OCI-LY1 (cell line): Measurements from ENCODE around the gene MYF6.

Experiments used
- H2AFZ ChIP-seq: fragments of 200-600 bp; sonication (generic), shearing (Covaris generic); 2 replicates; pipeline ENCODE4 v1.6.0; 2014; ENCODE audit warnings: antibody characterized with exemption, mild to moderate bottlenecking, low read length
- H3F3A ChIP-seq: fragments of 200-600 bp; sonication (generic), shearing (Covaris generic); 2 replicates; pipeline ENCODE4 v1.6.0; 2014; ENCODE audit warnings: mild to moderate bottlenecking, antibody characterized with exemption, low read length, moderate library complexity; ENCODE audit not compliant: insufficient read depth
- H3K27ac ChIP-seq: fragments of 200-600 bp; sonication (generic); 2 replicates; pipeline ENCODE4 v1.5.1; 2014; ENCODE audit warnings: low read length, mixed run types, mild to moderate bottlenecking, low read depth; ENCODE audit not compliant: poor library complexity, severe bottlenecking
- H3K27me3 ChIP-seq: fragments of 200-600 bp; sonication (generic); 2 replicates; pipeline ENCODE4 v1.6.0; 2014; ENCODE audit warnings: antibody characterized with exemption, mild to moderate bottlenecking, low read length, moderate library complexity; ENCODE audit not compliant: insufficient read depth
- H3K36me3 ChIP-seq: fragments of 200-600 bp; sonication (generic); 2 replicates; pipeline ENCODE4 v1.6.1; 2014; ENCODE audit warnings: mild to moderate bottlenecking, antibody characterized with exemption, low read length, moderate library complexity, mixed read lengths; ENCODE audit not compliant: insufficient read depth
- H3K4me1 ChIP-seq: fragments of 200-600 bp; sonication (generic); 2 replicates; pipeline ENCODE4 v1.5.1; 2014; ENCODE audit warnings: mild to moderate bottlenecking, low read length, moderate library complexity; ENCODE audit not compliant: insufficient read depth, severe bottlenecking
- H3K4me2 ChIP-seq: fragments of 200-600 bp; sonication (generic), shearing (Covaris generic); 2 replicates; pipeline ENCODE4 v1.6.1; 2014; ENCODE audit warnings: low read length
- H3K4me3 ChIP-seq: fragments of 200-600 bp; sonication (generic); 2 replicates; pipeline ENCODE4 v1.5.1; 2014; ENCODE audit warnings: low read length, low read depth, mild to moderate bottlenecking, mixed read lengths; ENCODE audit not compliant: poor library complexity, severe bottlenecking
- H3K79me2 ChIP-seq: fragments of 200-600 bp; shearing (Covaris generic); 2 replicates; pipeline ENCODE4 v1.6.1; 2016; ENCODE audit warnings: mixed run types, low read length, mixed read lengths; ENCODE audit not compliant: insufficient read depth
- H3K9ac ChIP-seq: fragments of 200-600 bp; sonication (generic), shearing (Covaris generic); 2 replicates; pipeline ENCODE4 v1.6.1; 2014; ENCODE audit warnings: mild to moderate bottlenecking, low read length, mixed read lengths
- H3K9me2 ChIP-seq: fragments of 200-600 bp; sonication (generic), shearing (Covaris generic); 2 replicates; pipeline ENCODE4 v1.6.1; 2014; ENCODE audit warnings: low read depth, mild to moderate bottlenecking, low read length, mixed read lengths
- H3K9me3 ChIP-seq: fragments of 200-600 bp; shearing (Covaris generic); 2 replicates; pipeline ENCODE4 v1.6.1; 2014; ENCODE audit warnings: low read length, mixed read lengths
- H4K20me1 ChIP-seq: fragments of 200-600 bp; sonication (generic), shearing (Covaris generic); 2 replicates; pipeline ENCODE4 v1.6.0; 2016; ENCODE audit warnings: mild to moderate bottlenecking, low read length; ENCODE audit not compliant: insufficient read depth
- CTCF ChIP-seq: fragments of 200-600 bp; sonication (generic), shearing (Covaris generic); IDR thresholded peaks from 2 replicates; pipeline ENCODE4 v1.5.1; 2017; ENCODE audit warnings: mild to moderate bottlenecking, antibody characterized with exemption, low read length, moderate library complexity, mixed read lengths
- EZH2 ChIP-seq: fragments of 200-600 bp; sonication (generic), shearing (Covaris generic); IDR thresholded peaks from 2 replicates; pipeline ENCODE4 v1.8.0; 2017; ENCODE audit warnings: borderline replicate concordance, mixed run types, mild to moderate bottlenecking, antibody characterized with exemption, low read length, moderate library complexity, mixed read lengths

The MYF6 gene

GRCh38 chr12:80698847-80699542 is 8.4 kb upstream of the MYF6 start:
- H3F3A ChIP-seq, result no peaks in the 10 kb centered on the region
- TF ChIP-seq CTCF, result no peak
- TF ChIP-seq EZH2, result no peak
- H3K4me2 ChIP-seq, result no peak overlapping the region
- no peaks in the 10 kb centered on the region for H3K27me3 ChIP-seq
- H3K36me3 ChIP-seq, result no peaks in the 10 kb centered on the region
- H3K9me2 ChIP-seq, result no peaks in the 10 kb centered on the region
- H3K4me1 ChIP-seq, result no peaks in the 10 kb centered on the region
- no peak overlapping the region for H2AFZ ChIP-seq
- no peak overlapping the region for H3K4me3 ChIP-seq
- H3K79me2 ChIP-seq, result no peaks in the 10 kb centered on the region
- H3K9me3 ChIP-seq, result no peaks in the 10 kb centered on the region
- no peaks in the 10 kb centered on the region for H4K20me1 ChIP-seq
- H3K9ac ChIP-seq, result no peak overlapping the region
- no peak overlapping the region for H3K27ac ChIP-seq

GRCh38 chr12:80700327-80700726 is 7.1 kb upstream of the MYF6 start:
- no peaks in the 10 kb centered on the region for H3K79me2 ChIP-seq
- no peaks in the 10 kb centered on the region for H3K27me3 ChIP-seq
- TF ChIP-seq CTCF, result no peak
- TF ChIP-seq EZH2, result no peak
- no peak overlapping the region for H3K9ac ChIP-seq
- no peaks in the 10 kb centered on the region for H3K4me1 ChIP-seq
- H3K9me3 ChIP-seq, result no peaks in the 10 kb centered on the region
- no peak overlapping the region for H3K4me2 ChIP-seq
- H3F3A ChIP-seq, result no peaks in the 10 kb centered on the region
- H3K4me3 ChIP-seq, result no peak overlapping the region
- no peak overlapping the region for H3K27ac ChIP-seq
- H4K20me1 ChIP-seq, result no peaks in the 10 kb centered on the region
- no peaks in the 10 kb centered on the region for H3K36me3 ChIP-seq
- no peak overlapping the region for H2AFZ ChIP-seq
- H3K9me2 ChIP-seq, result no peaks in the 10 kb centered on the region

DNA sequence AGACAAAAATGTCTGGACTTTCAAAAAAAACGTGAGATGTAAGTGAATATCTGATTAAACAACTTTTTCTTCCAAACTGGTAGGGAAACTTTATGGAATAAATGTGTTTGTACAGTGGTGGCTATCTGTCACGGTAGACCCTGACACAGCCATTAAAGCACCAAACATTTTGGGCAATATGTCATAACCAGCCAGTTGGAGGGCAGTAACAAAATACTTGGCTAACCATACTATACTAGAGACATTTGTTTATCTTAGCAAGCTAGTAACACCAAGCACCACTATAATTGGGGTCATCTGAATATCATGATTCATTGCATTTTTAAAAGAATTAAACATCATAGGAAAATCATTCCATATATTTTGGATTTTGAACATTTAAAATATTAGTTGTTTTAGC is 6.0 kb upstream of the MYF6 start:
- Histone ChIP-seq H2AFZ (no peak overlapping the region), H3K79me2 (no peaks in the 10 kb centered on the region), H3K27ac (no peak overlapping the region), H3K27me3 (no peaks in the 10 kb centered on the region), H3K4me2 (no peak overlapping the region), H3K9me2 (no peaks in the 10 kb centered on the region), H3F3A (no peaks in the 10 kb centered on the region), H3K4me3 (no peak overlapping the region), H3K36me3 (no peaks in the 10 kb centered on the region), H4K20me1 (no peaks in the 10 kb centered on the region), H3K4me1 (no peaks in the 10 kb centered on the region), H3K9ac (no peak overlapping the region), H3K9me3 (no peaks in the 10 kb centered on the region)
- no peak for TF ChIP-seq CTCF
- no peak for TF ChIP-seq EZH2
